OCI-LY3 (cell line): ENCODE measurements around the gene CA7.

Experiments
- CTCF ChIP-seq: fragments of 200-600, 300-600 bp; sonication (generic); IDR thresholded peaks from 2 replicates; pipeline ENCODE4 v1.5.1; 2014; ENCODE audit warnings: antibody characterized with exemption, low read length, low read depth
- EZH2phosphoT487 ChIP-seq: fragments of 200-600 bp; shearing (Covaris generic); IDR thresholded peaks from 2 replicates; pipeline ENCODE4 v1.6.1; 2018; ENCODE audit warnings: antibody characterized with exemption, mixed run types, low read depth

GRCh38 chr16:66894055-66894454 is 49.8 kb downstream of the CA7 start:
- TF ChIP-seq CTCF, result no peak
- no peak for TF ChIP-seq EZH2phosphoT487
